ENCODE results near the gene IL1R2. TPM values are rescaled to one million over a fixed set of nuclear protein-coding genes. Genes with fewer than 3 reads are reported as not detected.

IL1R2 gene
- total RNA-seq, 1 donor = not detected

GRCh38 chr2:102022884-102023539 lies 31.3 kb downstream of the IL1R2 start:
- TF ChIP-seq CTCF (IDR thresholded peaks at IDR 0.05; ENCODE audit: insufficient read depth, low read depth, low read length) = no peak

DNA sequence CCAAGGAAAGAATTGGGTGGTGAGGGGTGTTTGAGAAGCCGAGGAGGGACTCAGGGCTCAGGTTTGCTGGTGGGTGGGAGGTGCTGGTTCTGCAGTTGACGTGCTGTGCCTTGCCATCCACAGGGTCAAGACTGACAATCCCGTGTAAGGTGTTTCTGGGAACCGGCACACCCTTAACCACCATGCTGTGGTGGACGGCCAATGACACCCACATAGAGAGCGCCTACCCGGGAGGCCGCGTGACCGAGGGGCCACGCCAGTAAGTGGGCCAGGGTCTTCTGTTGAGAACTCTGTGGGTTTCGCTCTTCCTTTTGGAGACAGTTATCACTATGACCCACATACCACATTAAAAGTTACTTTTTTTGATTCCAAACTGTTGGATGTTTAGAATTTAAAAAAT lies 32.6 kb downstream of the IL1R2 start:
- no peak overlapping the region for H3K4me3 ChIP-seq (ENCODE audit: low read depth, low read length)
- no peak for DNase-seq (ENCODE audit: low read depth)
- TF ChIP-seq CTCF (IDR thresholded peaks at IDR 0.05; ENCODE audit: insufficient read depth, low read depth, low read length) = no peak

More at GRCh38 chr2:102022884-102023539, 31.3 kb downstream of the IL1R2 start:
- H3K4me3 ChIP-seq (ENCODE audit: low read depth, low read length) = no peak overlapping the region
- no peak for DNase-seq (ENCODE audit: low read depth)

DNA sequence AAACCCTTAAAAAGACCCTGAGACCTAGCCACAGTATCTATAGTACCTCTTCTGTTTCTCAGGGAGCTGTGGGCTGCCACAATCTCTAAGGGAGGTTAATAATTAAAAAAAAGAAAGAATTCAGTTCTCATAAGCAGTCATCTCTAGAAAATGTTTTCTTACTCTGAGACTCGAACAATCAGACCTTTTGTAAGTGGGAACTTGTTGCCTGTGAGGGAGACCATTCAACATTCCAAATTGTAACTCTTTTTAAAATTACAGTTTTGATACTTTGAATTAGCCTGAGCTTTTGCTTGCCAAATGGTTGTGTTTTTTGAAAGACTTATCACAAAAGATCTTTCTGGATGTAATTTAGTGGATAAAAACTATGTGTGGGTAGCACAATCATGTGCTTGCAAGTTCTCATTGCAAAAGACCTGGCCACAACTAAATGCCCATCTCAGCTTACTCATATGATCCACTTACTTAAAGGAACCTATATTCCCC lies 33.3 kb downstream of the IL1R2 start:
- no peak for TF ChIP-seq CTCF (IDR thresholded peaks at IDR 0.05; ENCODE audit: insufficient read depth, low read depth, low read length)
- DNase-seq (ENCODE audit: low read depth) = peak; percentile 84

DNA sequence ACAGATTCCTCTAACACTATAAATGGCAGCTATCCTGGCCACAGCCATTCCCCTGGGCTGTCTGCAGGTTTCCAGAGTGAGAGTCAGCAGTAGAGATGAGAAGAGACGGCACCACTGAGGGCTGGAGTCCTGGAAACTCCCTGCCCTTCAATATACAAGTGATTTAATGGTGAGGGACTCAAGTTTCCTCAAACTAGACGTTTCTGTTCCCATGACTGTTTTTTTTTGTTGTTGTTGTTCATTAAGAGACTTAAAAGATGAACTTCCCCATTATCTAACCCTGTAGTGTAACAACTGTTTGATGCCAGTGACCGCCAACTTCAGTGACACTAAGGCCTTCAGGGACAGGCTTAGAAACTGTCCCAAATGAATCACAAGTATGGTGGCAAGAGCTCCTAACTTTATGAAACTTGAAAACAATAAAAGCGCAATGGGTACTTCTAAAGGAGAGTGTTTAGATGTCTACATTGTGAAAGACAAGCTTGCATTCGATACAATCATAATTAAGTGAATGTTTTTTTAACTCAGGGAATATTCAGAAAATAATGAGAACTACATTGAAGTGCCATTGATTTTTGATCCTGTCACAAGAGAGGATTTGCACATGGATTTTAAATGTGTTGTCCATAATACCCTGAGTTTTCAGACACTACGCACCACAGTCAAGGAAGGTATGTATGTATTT lies 34.0 kb downstream of the IL1R2 start:
- no peak overlapping the region for H3K4me3 ChIP-seq (ENCODE audit: low read depth, low read length)
- TF ChIP-seq CTCF (IDR thresholded peaks at IDR 0.05; ENCODE audit: insufficient read depth, low read depth, low read length) = no peak
- no peak for DNase-seq (ENCODE audit: low read depth)

More for the DNA sequence above, 33.3 kb downstream of the IL1R2 start:
- H3K4me3 ChIP-seq (ENCODE audit: low read depth, low read length) = no peak overlapping the region

DNA sequence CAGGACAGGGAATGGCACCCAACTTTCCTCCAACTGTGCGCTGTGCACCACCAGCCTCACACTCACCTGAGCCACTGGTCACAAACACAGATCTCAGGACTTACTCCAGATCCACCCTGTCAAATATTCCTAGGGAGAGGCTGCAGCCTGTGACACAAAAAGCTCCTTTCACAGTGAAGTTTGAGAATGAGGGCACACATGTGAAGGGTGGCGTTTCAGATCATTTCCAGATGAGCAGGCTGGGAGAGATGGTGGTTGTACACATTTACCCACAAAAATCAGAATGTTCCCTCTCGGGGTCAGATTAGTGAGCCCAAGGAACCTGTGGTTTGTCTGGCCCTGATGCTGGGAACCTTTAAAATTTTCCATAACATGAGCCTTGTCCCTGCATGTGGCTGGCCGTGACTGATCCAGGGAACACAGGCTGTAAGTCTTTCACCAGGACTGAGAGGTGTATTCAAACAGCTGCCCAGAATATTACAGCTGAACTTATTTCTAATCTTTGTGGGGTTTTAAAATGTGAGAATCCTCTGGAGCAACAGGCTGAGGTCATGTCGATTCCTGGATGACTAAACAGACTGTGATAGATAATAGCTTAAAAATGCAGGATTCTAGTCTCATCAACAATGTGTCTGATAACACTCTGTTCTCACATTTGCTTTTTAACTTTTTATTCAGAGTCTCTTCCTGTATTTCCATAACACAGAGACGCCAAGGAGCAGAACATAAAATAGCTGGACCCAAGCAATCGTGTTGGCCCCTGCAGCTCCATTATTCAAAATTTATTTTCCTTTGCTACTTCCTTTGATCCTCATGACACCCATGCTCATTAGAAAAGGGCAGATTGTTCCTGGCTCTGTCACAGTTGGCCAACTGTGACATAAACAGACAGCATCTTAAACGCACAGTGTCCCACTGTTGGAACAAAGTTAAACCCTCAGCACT lies 35.5 kb downstream of the IL1R2 start:
- peak; percentile 98 for DNase-seq (ENCODE audit: low read depth)
- no peak overlapping the region for H3K4me3 ChIP-seq (ENCODE audit: low read depth, low read length)
- TF ChIP-seq CTCF (IDR thresholded peaks at IDR 0.05; ENCODE audit: insufficient read depth, low read depth, low read length) = no peak

DNA sequence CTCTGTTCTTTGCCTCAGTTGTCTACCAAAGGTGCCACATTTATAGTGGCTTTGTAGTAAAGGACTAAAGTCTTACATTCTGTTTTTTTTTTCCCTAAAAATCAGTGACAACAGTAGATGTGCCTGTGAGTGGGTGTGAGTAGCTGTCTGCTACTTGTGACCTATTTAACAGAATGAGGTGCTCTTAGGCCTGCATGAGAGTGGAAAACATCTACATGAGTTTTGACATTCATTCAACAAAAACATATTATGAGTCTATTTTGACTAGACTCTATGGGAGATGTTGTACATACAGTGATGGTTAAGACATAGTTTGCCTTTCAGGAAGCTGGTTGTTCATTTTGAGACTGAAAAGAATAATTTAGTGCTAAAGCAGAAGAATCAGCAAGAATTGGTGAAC lies 36.7 kb downstream of the IL1R2 start:
- TF ChIP-seq CTCF (IDR thresholded peaks at IDR 0.05; ENCODE audit: insufficient read depth, low read depth, low read length) = no peak
- no peak for DNase-seq (ENCODE audit: low read depth)
- H3K4me3 ChIP-seq (ENCODE audit: low read depth, low read length) = no peak overlapping the region
